DMS79 treated with DMSO at 0.1 percent for 48 hours (cell line): Measurements from ENCODE around the gene RNF114.
A peak's percentile ranks its signal among the peaks of the same experiment; 100 is the strongest.
"Not testable (repeated sequence)": the region's sequence is repeated elsewhere in the genome, so short reads cannot be mapped to it uniquely, and the experiment has no call there.

Experiments used
- DNase-seq: peaks from one replicate; lab custom pipeline; 2025; lab: John Stamatoyannopoulos, UW

The RNF114 gene

GRCh38 chr20:49928411-49929141 is 7.6 kb upstream of the RNF114 start:
- DNase-seq = peak; percentile 78

DNA sequence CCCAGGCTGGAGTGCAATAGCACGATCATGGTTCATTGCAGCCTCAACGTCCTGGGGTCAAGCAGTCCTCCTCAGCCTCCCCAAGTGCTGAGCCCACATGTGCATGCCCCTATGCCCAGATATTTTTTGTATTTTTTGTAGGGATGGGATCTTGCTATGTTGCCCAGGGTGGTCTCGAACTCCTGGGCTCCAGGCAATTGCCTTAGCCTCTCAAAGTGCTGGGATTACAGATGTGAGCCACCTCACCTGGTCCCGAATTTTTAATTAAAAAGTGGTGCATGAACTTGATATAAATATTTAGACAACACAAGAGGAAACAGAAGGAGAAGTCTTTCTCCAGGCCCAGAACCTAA is 7.1 kb upstream of the RNF114 start:
- DNase-seq = no peak

- no peak for DNase-seq
Measured at GRCh38 chr20:49935746-49936152, 448 bp upstream of the RNF114 start.

DNA sequence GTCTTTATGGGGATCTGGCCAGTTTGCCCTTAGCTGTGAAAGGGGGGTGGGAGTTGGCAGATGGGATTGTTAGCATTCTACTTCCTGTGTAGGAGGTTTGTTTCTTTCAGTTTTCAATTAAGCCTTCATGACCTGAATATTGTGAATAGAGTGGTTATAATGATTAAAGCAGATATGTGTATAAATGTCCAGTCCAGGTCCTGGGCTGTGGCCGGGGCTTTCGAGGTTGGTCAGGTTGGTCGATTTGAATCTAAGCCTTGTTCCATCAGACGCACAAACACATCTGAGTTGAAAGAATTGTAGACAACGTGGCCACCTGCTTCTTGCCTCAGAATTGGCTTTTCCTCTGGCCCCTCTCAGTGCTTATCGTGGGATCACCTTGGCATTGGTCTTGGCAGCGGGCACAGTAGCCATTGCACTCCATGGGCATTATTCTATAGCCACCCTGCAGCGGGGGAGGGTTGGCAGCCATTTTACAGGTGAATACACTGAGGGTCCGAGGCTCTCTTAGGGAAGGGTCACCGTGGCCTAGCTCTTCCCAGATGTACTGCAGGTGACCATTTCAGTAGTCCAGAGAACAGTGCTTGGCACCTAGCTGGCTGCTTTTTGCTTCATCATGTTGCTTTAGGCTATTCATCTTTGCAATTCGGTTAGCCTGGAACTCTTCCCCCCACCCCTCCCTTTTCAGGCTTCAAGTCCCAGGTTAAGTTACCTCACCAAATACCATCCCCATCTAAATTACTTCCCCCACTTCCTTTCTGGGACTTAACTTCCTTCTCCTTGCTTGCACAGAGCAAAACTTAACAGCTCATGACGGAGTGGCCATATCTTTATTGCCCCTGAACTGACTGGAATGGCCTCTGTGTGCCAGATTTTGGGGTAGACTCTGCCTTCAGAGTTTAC is 1.1 kb downstream of the RNF114 start:
- peak; percentile 13 for DNase-seq

- DNase-seq = no peak
Measured at GRCh38 chr20:49938173-49939163, 2.3 kb downstream of the RNF114 start.

- DNase-seq = no peak
Measured at GRCh38 chr20:49941456-49941855, 5.3 kb downstream of the RNF114 start.

- DNase-seq = no peak
Measured at GRCh38 chr20:49942303-49942702, 6.1 kb downstream of the RNF114 start.

DNA sequence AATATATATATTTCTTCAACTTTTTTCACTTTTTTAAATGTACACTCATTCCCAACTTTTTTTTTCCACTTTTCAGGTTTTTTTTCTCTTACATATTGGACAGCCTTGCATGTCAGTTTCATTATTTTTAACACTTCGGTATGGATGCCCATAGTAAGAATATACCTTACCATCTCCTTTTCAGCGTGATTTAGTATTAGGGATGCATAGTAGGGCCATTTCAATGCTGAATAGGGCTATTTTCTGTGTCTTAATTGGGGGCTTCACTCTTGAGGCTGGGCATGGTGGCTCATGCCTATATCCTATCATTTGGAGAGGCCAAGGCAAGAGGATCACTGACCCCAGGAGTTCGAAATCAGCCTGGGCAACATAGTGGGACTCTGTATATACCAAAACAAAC is 6.7 kb downstream of the RNF114 start:
- DNase-seq = no peak

DNA sequence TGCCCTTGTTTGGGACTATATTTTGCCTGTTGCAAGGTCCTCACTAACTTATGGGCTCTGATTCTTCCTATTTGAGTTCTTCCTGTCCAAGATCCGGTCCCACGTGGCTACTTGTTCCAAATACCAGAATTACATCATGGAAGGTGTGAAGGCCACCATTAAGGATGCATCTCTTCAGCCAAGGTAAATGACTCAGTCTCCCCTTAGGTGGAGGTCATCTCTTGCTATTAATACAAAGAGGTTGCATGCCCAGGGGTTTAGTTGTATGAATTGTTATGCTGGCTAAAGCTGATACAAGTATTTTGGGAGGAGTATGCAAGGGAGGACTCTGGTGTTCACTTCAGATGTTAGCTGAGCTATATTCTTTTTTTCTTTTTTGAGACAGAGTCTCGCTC is 9.1 kb downstream of the RNF114 start:
- DNase-seq = no peak

DNA sequence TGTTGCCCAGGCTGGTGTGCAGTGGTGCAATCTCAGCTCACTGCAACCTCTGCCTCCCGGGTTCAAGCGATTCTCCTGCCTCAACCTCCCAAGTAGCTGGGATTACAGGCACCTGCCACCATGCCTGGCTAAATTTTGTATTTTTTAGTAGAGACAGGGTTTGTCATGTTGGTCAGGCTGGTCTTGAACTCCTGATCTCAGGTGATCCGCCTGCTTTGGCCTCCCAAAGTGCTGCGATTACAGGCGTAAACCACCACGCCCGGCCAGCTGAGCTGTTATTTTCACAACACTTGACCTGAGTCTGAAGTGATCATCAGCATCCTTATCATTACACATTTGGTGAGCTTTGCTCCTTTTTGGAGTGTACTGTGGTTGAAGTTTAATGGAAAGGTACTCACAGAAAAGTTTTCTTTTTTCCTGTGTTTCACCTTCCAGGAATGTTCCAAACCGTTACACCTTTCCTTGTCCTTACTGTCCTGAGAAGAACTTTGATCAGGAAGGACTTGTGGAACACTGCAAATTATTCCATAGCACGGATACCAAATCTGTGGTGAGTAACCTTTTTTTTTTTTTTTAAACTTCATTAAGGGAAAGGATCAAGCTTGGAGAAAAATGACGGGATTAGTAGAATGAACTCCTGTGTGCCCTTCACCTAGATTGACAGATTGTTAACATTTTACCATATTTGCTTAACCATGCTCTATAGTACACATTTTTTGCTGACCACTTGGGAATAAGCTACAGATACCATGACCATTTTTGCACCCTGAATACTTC is 9.7 kb downstream of the RNF114 start:
- DNase-seq = no peak

GRCh38 chr20:49948178-49948577 is 12.0 kb downstream of the RNF114 start:
- no peak for DNase-seq

GRCh38 chr20:49948809-49949507 is 12.8 kb downstream of the RNF114 start:
- DNase-seq = no peak

- no peak for DNase-seq
Measured at GRCh38 chr20:49951151-49951550, 15.0 kb downstream of the RNF114 start.

- no peak for DNase-seq
Measured at GRCh38 chr20:49955167-49955566, 19.0 kb downstream of the RNF114 start.

- not testable (repeated sequence) for DNase-seq
Measured at GRCh38 chr20:49955830-49956396, 19.7 kb downstream of the RNF114 start.

GRCh38 chr20:49956689-49957088 is 20.5 kb downstream of the RNF114 start:
- DNase-seq = no peak

DNA sequence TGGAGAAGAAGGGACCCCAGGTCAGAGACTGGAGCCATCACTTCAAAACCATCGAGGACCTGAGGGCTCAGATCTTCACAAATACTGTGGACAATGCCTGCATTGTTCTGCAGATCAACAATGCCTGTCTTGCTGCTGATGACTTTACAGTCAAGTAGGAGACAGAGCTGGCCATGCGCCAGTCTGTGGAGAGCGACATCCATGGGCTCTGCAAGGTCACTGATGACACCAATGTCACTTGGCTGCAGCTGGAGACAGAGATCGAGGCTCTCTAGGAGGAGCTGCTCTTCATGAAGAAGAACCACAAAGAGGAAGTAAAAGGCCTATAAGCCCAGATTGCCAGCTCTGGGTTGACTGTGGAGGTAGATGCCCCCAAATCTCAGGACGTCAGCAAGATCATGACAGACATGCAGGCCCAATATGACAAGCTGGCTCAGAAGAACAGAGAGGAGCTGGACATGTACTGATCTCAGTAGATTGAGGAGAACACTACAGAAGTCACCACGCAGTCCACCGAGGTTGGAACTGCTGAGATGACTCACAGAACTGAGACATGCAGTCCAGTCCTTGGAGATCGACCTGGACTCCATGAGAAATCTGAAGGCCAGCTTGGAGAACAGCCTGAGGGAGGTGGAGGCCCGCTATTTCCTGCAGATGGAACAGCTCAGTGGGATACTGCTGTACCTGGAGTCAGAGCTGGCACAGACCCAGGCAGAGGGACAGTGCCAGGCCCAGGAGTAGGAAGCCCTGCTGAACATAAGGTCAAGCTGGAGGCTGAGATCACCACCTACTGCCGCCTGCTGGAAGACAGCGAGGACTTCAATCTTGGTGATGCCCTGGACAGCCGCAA is 21.1 kb downstream of the RNF114 start:
- not testable (repeated sequence) for DNase-seq

GRCh38 chr20:49961413-49961812 is 25.2 kb downstream of the RNF114 start:
- DNase-seq = no peak
